ENCODE results near the gene FCRLA.
"Not testable (repeated sequence)": the region's sequence is repeated elsewhere in the genome, so short reads cannot be mapped to it uniquely, and the experiment has no call there.

FCRLA gene, protein sequence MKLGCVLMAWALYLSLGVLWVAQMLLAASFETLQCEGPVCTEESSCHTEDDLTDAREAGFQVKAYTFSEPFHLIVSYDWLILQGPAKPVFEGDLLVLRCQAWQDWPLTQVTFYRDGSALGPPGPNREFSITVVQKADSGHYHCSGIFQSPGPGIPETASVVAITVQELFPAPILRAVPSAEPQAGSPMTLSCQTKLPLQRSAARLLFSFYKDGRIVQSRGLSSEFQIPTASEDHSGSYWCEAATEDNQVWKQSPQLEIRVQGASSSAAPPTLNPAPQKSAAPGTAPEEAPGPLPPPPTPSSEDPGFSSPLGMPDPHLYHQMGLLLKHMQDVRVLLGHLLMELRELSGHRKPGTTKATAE

DNA sequence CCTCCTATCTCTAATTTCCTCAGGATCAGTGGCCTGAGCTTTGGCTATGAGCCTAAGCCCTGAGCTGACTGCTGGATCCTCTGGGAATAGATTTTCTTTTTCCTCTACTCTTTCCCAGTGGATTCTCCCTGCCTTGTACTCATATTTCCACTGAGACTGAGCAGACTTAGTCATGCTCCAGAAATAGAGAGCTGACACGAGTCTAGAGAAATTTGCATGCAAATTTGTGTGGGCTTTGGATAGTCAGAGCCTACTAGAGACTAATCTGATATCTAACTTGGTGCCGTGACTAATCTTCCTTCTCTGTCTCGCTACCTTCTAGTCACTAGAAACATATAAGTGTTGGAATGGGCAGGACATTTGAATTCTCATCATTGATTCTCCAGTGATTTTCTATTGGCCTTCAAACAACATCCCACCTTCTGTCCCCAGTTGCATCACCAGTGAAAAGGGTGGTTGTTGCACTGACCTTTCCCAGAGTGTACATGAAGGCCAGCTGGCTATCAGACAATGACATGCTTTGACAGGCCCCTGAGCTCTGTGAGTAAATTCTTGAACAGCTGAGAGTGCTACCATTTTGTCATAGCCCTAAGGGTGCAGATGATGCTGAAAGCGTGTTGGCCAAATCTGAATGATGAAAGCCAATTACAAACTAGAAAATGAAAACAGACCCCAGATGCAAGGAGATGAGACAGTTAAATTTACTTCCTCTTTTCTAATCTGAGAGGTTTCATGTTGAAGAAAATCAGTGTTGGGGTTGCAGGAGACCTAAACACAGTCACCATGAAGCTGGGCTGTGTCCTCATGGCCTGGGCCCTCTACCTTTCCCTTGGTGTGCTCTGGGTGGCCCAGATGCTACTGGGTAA is at the start of gene FCRLA:
TSS of gene FCRLA (plus strand) at position 748 of the 866 bp plus-strand sequence. CDS start at position 784, 36 bp downstream.
- DNase-seq (ENCODE audit: low read depth) = peak; percentile 79

DNA sequence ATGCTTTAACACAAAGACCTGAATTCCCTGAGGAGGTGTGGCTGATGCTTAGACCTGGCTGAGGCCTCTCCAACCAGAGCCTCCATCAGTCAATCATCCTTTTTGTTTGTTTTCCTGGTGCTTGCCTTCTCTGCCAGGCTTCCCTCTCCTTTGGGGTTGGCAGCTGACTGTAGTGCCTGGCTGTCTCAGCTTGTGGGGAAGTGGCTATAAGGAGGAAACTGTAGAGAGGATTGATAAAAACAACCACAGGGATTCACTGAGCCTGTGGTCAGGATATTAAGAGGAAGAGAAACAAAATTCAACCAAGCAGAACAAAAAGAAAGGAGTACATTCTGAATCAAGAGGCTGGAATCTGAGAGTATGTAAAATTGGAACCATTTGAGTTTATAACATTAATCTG is 48.5 kb upstream of the FCRLA start:
- DNase-seq (ENCODE audit: low read depth) = not testable (repeated sequence)

DNA sequence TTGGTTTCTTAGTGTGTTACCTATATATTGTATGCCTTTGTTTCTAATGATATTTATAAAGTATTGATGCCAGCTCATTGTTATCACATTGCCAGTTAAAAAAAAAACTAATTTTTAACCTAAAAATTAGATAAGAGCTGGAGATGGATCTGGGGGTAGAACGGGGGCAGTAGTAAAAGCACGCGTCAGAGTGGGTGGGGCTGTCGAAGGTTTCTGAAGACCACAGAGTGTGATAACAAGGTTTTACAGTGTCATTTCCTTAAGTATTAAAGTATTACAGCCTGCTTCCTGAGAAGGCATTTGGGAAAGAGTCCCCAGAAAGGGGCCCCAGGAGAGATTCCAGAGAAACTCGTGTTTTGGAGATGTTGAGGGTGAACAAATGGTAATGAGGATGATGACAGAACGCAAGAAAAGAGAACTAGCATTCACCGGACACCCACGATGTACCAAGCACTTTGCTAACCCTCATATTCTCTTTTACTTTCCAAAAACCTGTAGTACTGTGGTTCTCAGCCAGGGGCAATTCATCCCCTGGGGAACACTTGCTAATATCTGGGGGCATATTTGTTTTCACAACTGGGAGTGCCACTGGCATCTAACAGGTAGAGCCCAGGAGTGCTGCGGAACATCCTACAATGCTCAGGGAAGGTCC is 45.2 kb upstream of the FCRLA start:
- not testable (repeated sequence) for DNase-seq (ENCODE audit: low read depth)

DNA sequence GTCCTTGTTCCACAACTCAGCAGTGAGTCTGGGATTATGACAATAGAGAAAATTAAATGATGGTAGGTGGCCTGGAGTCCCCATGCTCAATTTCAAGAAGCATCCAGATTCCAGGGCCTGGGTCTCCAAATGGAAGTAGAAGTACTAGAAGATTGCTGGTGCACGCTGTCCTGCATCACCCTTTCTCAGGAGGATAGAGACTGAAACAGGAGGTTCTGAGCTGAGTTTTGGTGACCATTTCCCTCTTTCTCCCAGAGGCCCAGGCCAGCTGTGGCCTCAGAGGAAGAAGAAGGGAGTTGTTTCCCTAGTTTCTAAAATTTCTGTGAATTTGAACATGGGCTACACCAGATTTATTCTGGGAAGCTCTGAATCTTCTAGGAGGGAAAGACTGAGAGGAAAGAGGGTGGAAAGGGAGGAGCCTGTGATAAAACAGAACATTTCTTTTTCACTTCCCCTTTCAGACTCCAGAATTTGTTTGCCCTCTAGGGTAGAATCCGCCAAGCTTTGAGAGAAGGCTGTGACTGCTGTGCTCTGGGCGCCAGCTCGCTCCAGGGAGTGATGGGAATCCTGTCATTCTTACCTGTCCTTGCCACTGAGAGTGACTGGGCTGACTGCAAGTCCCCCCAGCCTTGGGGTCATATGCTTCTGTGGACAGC is 44.2 kb upstream of the FCRLA start, which contains the start of gene FCGR2B:
TSS of gene FCGR2B (plus strand) at position 460 of the 656 bp plus-strand sequence. CDS start at position 559, 99 bp downstream.
- DNase-seq (ENCODE audit: low read depth) = not testable (repeated sequence)

DNA sequence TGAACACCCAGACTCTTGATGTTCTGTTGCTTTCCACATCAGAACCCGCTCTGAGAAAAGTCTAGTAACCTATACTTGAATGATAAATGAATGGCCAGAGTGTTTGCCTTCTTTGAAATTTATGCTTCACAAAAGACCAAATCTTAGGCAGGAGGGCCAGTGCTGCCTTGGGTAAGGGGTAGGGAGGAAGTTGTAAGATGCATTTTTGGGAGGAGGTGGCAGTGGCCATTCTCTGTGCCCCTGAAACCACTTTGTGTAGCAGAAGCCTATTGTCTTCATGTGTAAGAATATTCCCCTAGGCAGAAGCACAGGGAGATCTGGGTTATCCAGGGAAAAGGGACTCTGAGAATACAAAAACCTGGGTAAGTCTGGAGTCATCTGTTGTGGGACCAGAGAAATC is 43.5 kb upstream of the FCRLA start:
- not testable (repeated sequence) for DNase-seq (ENCODE audit: low read depth)

DNA sequence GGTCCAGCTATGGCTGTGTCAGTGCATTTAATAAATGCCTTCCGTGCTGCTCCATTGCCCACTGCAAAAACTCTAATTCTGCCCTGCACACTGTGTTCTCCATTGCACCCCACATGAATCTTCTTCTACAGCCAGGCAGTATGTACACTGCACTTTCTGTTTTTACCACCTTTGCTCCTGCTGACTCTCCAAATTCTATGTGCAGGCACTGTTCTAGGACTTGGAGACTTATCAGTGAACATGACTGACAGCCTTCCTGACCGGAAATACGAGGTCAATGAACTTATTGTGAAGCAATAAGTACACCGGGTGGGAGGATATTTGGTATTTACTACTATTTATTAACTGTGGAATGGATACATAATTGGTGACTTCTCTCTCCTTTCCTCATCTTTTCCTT is 42.3 kb upstream of the FCRLA start:
- DNase-seq (ENCODE audit: low read depth) = not testable (repeated sequence)

DNA sequence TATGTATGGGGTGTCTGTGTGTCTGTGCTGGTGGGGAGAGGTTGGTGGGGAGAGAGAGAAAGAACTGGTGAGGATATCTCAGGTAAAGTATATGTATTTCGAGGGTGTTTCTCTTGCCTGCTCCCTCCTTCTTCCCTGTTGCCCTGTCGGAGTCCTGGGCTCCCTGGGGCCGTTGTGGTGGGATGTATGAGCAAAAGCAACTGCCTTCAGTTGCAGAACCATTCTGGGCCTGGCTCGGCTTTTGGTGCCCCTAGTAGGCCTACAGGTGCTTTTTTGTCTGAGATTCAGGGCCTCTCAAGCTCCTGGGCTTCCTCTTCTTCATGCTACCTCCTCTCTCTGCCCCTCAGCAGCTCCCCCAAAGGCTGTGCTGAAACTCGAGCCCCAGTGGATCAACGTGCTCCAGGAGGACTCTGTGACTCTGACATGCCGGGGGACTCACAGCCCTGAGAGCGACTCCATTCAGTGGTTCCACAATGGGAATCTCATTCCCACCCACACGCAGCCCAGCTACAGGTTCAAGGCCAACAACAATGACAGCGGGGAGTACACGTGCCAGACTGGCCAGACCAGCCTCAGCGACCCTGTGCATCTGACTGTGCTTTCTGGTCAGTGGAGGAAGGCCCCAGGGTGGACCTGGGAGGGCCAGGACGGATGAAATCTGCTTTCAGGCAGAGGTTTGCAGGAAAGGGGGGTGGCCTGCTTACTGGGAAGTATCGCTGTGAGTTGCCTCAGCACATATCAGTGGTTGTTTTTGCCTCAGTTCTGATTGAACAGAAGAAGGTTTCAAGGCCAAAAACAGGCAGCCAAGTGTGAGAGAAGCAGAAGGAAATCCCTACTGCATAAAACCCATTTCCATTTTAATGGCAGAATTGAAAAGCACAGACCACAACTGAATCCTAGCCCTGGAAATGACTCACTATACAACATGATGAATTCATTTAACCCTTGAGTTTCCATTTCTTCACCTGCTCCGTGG is 35.7 kb upstream of the FCRLA start:
- DNase-seq (ENCODE audit: low read depth) = not testable (repeated sequence)

DNA sequence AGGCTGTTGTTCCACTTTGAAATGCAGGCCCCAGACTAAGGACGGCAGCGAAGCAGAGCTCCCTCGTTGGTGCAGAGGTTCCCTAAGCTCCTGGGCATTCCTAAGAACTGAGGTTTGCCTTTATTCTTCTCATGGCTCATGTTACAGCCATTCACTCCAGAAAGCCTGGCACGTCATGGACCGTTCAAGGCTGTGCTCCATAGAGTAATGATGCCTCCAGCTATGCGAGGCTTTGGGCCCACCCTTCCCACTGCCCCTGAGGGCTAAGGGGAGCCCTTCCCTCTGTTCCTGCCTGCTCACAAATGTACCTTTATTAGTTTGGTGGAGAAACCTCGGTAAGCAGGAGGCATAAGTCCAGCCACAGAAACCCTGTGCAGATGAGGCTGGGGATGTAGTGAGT is 33.6 kb upstream of the FCRLA start:
- not testable (repeated sequence) for DNase-seq (ENCODE audit: low read depth)

DNA sequence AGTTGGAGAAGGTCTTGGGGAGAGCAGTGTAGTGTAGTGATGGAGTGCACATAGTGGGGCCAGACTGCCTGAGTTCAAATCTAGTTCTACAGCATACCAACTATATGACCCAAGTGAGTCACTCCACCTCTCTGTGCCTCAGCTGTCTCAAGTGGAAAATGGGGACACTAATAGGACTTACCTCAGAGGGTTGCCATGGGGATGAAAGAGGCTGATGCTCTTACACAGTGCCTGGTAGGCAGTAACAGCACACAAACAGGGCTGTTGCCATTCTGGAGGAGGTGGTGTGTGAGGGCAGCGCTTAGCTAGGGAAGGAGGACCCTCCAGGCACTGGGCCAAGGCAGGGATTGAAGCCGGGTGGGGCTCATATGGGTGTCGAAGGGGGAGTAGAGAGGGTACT is 32.6 kb upstream of the FCRLA start:
- DNase-seq (ENCODE audit: low read depth) = not testable (repeated sequence)

DNA sequence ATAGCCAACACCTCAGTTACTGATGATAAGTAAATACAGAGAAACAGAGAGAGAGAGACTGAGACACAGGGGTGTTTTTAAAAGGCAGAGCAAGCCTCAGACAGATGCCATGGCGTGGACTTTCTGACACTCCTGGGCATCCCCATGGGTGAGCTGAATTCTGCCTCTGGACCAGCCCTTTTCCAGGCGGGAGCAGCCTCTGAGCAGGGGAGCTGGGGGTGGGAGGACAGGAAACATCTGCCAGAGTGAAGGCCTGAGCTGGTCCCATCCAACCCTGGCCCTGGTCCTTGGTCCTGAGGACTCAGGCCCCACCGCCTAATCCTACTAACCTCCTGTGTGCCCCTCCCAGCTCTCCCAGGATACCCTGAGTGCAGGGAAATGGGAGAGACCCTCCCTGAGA is 32.1 kb upstream of the FCRLA start:
- DNase-seq (ENCODE audit: low read depth) = not testable (repeated sequence)

DNA sequence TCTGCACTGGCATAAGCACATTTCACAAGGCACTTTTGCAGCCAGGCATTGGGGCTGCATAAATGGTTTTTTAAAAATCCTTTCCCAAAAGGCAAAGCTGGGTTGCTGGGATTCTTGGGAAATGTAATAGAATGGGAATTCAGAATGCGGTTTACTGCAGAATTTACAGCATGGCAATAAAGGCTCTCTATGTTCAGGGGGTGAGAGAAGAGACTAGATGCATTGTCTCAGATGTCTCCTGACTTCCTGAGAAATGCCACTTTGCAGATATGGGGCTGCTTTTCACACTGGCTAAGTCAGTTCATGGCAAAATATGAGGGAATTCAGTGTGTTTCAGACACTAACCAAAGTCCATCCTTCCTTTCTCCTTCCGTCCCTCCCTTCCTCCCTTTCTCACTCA is 30.6 kb upstream of the FCRLA start:
- DNase-seq (ENCODE audit: low read depth) = no peak

DNA sequence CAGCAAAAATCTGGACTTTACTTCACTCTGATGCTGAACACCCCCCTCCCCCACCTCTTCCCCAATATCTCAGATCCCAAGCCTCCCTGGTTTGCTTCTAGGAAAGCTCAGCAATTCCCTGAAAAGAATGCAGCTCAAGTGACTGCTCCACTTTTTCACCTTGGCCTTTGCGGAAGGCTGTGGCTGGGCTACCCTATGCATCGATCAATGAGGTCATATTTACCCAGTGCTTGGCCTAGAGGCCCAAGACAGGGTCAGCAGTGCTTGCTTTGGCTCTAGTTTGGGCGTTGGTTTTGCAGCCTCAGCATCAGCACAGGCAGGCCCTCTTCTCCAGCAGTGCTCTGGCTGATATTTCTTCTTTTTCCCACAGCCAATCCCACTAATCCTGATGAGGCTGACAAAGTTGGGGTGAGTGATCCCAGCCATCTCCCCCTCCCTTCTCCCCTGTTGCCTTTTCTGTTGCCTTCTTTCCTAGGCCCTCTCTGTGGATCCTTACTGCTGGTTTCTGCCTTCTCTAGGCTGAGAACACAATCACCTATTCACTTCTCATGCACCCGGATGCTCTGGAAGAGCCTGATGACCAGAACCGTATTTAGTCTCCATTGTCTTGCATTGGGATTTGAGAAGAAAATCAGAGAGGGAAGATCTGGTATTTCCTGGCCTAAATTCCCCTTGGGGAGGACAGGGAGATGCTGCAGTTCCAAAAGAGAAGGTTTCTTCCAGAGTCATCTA is 29.9 kb upstream of the FCRLA start:
- DNase-seq (ENCODE audit: low read depth) = no peak

DNA sequence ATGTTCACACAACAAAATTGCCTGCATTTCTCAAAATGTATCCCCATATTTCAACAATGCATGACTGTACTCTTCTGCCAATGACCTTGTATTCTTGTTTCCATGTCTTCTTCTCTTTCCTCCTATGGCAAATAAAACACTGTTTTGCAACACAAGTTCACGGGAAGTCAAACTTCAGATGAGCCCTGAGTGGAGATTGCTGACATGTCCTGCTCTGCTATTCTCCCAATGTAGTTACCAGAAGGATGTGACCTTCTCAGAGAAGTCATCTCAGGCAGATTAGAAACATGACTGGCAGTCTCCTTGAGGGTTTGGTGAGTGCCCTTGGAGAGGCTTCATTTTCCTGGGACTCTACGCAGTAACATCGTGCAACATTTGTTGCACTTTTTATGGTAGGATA is 28.5 kb upstream of the FCRLA start:
- no peak for DNase-seq (ENCODE audit: low read depth)

DNA sequence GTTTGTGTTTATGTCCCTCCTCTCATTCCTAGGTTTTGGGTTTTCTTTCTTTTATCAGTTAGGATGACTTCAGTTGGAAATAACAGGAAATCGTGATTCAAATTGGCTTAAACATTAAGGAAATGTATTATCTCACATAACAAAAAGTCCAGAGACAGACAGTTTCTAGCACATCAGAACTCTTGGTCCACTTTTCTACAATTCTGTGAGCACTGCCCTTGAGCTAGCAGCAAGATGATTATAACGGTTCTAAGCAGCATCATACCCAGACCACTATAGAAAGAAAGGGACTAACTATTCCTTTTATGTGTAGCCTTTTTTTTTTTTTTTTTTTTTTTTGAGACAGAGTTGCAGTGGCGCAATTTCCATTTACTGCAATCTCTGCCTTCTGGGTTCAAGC is 25.1 kb upstream of the FCRLA start:
- DNase-seq (ENCODE audit: low read depth) = no peak

DNA sequence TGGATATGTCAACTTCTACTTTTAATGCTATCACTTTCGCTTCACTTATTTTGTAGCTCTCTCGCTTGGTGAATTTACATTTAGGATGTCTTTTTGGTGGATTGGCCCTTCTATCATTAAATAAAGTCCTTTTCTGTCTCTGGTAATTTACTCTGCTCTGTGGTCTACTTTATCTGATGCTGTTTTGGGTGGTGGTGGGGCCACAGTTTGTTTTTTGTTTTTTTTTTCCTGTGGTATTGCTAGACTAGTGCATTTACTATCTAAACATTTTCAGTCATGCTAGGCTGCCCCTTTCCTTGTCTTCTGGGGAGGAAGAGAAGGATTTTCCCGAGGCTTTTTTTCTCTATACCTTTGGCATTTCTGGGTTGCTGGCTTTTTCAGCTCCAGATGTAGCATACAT is 18.1 kb upstream of the FCRLA start:
- no peak for DNase-seq (ENCODE audit: low read depth)

DNA sequence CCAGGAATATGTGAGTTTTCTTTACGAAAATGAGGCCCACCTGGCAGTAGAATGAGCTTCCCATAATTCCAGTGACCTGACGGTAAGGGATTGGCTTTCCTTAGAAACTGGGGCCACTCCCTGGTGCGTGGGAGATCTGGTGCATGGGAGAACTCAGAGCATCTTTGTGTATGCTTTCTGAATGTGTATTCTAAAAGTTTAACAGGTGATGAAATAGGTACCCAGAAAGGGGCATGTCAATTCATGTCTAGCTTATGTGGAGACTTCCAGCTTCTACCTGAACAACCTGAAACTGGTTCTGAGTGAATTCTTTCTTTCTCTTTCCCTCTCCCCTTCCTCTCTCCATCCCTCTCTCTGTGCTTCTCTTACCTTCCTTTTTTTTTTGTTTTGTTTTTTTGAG is 15.2 kb upstream of the FCRLA start:
- DNase-seq (ENCODE audit: low read depth) = no peak

DNA sequence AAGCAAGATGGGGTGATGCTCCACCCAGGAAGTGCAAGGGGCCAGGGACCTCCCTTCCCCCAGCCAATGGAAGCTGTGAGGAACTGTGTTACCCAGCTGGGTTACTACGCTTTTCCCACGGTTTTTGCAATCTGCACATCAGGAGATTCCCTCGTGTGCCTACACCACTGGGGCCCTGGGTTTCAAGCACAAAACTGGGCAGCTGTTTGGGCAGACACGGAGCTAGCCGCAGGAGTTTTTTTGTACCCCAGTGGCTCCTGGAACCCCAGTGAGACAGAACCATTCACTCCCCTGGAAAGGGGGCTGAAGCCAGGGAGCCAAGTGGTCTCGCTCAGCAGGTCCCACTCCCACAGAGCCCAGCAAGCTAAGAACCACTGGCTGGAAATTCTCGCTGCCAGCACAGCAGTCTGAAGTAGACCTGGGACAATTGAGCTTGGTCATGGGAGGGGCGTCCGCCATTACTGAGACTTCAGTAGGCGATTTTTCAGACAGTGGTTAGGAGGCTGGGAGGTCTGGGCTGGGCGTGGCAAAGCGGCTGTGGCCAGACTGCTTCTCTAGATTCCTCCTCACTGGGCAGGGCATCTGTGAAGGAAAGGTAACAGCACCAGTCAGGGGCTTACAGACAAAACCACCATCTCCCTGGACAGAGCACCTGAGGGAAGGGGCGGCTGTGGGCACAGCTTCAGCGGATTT is 13.9 kb upstream of the FCRLA start:
- DNase-seq (ENCODE audit: low read depth) = not testable (repeated sequence)

DNA sequence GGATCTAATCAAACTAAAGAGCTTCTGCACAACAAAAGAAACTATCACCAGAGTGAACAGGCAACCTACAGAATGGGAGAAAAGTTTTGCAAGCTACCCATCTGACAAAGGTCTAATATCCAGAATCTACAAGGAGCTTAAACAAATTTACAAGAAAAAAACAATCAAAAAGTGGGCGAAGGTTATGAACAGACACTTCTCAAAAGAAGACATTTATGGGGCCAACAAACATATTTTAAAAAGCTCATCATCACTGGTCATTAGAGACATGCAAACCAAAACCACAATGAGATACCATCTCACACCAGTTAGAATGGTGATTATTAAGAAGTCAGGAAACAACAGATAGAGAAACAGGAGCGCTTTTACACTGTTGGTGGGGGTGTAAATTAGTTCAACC is 8.7 kb upstream of the FCRLA start:
- DNase-seq (ENCODE audit: low read depth) = not testable (repeated sequence)

DNA sequence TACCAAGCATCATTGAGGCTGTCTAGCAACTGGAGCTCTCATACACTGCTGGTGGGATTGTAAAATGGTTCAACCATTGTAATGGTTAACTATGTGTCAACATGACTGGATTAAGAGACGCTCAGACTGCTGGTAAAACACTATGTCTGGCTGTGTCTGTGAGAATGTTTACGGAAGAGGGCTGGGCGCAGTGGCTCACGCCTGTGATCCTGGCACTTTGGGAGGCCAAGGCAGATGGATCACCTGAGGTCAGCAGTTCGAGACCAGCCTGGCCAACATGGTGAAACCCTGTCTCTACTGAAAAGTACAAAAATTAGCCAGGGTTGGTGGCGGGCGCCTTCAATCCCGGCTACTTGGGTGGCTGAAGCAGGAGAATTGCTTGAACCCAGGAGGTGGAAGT is 4.8 kb upstream of the FCRLA start:
- no peak for DNase-seq (ENCODE audit: low read depth)
